HL-60 (cell line): ENCODE measurements around the gene HAVCR2.

Experiments used
- GABPA ChIP-seq: IDR thresholded peaks from 2 replicates; pipeline ENCODE4 v1.6.1; 2012; ENCODE audit warnings: low read depth
- POLR2AphosphoS5 ChIP-seq: IDR thresholded peaks from 2 replicates; pipeline ENCODE4 v1.6.1; 2012; ENCODE audit warnings: low read depth
- SPI1 ChIP-seq: IDR thresholded peaks from 2 replicates; pipeline ENCODE4 v1.6.1; 2012; ENCODE audit warnings: low read depth, mild to moderate bottlenecking, borderline replicate concordance
- TF ChIP-seq, protein P1 (sequence below): IDR thresholded peaks from one replicate; pipeline ENCODE4 v1.5.1; 2011; ENCODE audit warnings: low read length, control low read depth, inconsistent platforms; ENCODE audit not compliant: insufficient read depth

DNA sequence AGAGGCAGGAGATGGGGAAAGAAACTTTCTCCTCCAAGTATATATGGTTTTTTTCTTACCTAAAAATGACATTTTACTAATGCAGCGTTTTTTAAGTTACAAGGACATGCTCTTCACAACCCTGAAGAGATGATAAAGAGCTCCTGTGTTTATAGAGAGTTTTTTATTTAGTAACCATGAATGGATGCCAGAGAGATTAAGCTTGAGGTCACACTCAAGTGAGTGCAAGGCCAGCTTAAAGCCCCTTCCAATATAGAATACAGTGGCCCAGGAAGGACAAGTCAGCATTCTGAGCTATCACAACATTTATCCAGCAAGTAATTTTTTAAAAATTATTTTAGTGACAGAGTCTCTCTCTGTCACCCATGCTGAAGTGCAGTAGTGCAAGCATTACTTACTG is 6.7 kb upstream of the HAVCR2 start:
- TF ChIP-seq, protein P1, sequence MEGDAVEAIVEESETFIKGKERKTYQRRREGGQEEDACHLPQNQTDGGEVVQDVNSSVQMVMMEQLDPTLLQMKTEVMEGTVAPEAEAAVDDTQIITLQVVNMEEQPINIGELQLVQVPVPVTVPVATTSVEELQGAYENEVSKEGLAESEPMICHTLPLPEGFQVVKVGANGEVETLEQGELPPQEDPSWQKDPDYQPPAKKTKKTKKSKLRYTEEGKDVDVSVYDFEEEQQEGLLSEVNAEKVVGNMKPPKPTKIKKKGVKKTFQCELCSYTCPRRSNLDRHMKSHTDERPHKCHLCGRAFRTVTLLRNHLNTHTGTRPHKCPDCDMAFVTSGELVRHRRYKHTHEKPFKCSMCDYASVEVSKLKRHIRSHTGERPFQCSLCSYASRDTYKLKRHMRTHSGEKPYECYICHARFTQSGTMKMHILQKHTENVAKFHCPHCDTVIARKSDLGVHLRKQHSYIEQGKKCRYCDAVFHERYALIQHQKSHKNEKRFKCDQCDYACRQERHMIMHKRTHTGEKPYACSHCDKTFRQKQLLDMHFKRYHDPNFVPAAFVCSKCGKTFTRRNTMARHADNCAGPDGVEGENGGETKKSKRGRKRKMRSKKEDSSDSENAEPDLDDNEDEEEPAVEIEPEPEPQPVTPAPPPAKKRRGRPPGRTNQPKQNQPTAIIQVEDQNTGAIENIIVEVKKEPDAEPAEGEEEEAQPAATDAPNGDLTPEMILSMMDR = no peak
- TF ChIP-seq SPI1 = no peak
- TF ChIP-seq POLR2AphosphoS5 = no peak
- TF ChIP-seq GABPA = no peak
